Lung (tissue), 12 donors: ENCODE results near the gene ATXN1. TPM values are rescaled to one million over a fixed set of nuclear protein-coding genes. Genes with fewer than 3 reads are reported as not detected.

Experiments used
- ATAC-seq: fragments of 200-7000 bp; cut with Tn5 transposase; one replicate; pipeline ENCODE4 v1.9.1; 2020; ENCODE audit warnings: moderate number of reproducible peaks; ENCODE audit not compliant: insufficient read depth, low FRiP score
- DNase-seq, 3 donors: peaks; one replicate each; pipeline ENCODE4 v3.0.0-alpha.2; 2013 to 2017
- H3K27ac ChIP-seq, 2 donors: one replicate each; pipeline ENCODE4 v1.5.1; 2013; ENCODE audit warnings: mild to moderate bottlenecking in 2 of 2, moderate library complexity in 2 of 2, control low read depth in 1 of 2, inconsistent platforms in 1 of 2, low read depth in 1 of 2, low read length in 1 of 2
- H3K27me3 ChIP-seq, 3 donors: one replicate each; pipeline ENCODE4 v1.5.1; 2013; ENCODE audit warnings: low read length in 2 of 3; ENCODE audit not compliant: control insufficient read depth in 3 of 3, insufficient read depth in 3 of 3
- H3K36me3 ChIP-seq, 4 donors: one replicate each; pipeline ENCODE4 v1.5.1; 2013; ENCODE audit warnings: low read length in 4 of 4, mild to moderate bottlenecking in 1 of 4, moderate library complexity in 1 of 4; ENCODE audit not compliant: control insufficient read depth in 4 of 4, insufficient read depth in 4 of 4
- H3K4me1 ChIP-seq, 5 donors: one replicate each; pipeline ENCODE4 v1.5.1; 2013; ENCODE audit warnings: low read length in 5 of 5, mild to moderate bottlenecking in 2 of 5, moderate library complexity in 1 of 5; ENCODE audit not compliant: control insufficient read depth in 5 of 5, insufficient read depth in 5 of 5
- H3K4me3 ChIP-seq: one replicate; pipeline ENCODE4 v1.5.1; 2013; ENCODE audit warnings: mild to moderate bottlenecking, control low read depth, moderate library complexity
- H3K9ac ChIP-seq, 2 donors: one replicate each; pipeline ENCODE4 v1.5.1; 2013; ENCODE audit warnings: low read length in 2 of 2, control low read depth in 1 of 2; ENCODE audit not compliant: insufficient read depth in 1 of 2
- H3K9me3 ChIP-seq, 4 donors: one replicate each; pipeline ENCODE4 v1.5.1; 2013; ENCODE audit warnings: low read length in 3 of 4, mild to moderate bottlenecking in 1 of 4, moderate library complexity in 1 of 4; ENCODE audit not compliant: control insufficient read depth in 4 of 4, insufficient read depth in 3 of 4
- WGBS, 2 donors: extraction: QIAGEN DNeasy Blood & Tissue Kit; methylation state at CpG; one replicate each; pipeline ENCODE4 v1.1.7; 2013; 5-methylcytosine and 5-hydroxymethylcytosine counted together
- polyA plus RNA-seq, 2 donors: library from polyadenylated mRNA; stranded (reverse); fragments of 200-250 nt; gene quantifications; one replicate each; pipeline ENCODE4 v1.2.1, GENCODE V29; 2013
- total RNA-seq, 2 donors: library from RNA; depleted of rRNA in 1 of 2; stranded (reverse); fragments of >200 nt in 1 of 2; gene quantifications; one replicate each; pipeline ENCODE4 v1.2.1, GENCODE V29; 2014 to 2021
- TF ChIP-seq, protein P1 (sequence below): IDR thresholded peaks from 2 replicates; pipeline ENCODE4 v1.5.1; 2012; ENCODE audit warnings: mild to moderate bottlenecking; ENCODE audit errors: control extremely low read depth, extremely low read depth
- donor health status: control.
- donor health status: control.
- donor health status: Bipolar disorder and iron deficiency.
- donor health status: healthy.
- donor health status: DM: yes; HTN: yes; CAD: no.

Gene ATXN1
- total and polyA plus RNA-seq, 4 donors, result 9.7 to 108 (median 34.9) TPM

DNA sequence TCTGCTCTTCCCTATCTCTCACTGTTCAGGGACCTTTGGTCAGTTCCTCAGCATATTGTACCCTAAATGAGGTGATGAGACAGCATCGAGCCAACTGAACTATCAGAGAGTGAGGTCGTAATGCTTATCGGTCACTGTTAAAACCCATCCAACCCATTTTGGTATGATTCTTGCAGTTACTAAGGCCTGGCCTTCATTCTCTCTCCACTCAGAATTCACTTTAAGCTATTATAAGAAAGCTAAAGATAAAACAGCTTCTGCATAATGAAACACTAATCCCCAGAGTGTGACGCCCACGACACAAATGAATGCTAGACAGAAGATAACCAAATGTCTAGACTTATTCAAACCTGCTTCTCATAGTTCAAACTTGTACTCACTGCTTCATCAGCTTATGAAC is 347.1 kb downstream of the ATXN1 start:
- Histone ChIP-seq H3K36me3 (no peaks in the 10 kb centered on the region), H3K9me3 (no peaks in the 10 kb centered on the region), H3K4me3 (no peak overlapping the region), H3K27ac (peak overlapping the region in 1 of 2 donors; percentile 66), H3K4me1 (peaks cover 2 to 15% (median 6%) of the 10 kb centered on the region in 5 donors), H3K27me3 (no peaks in the 10 kb centered on the region), H3K9ac (no peak overlapping the region)
- no peak for DNase-seq
- no peak for ATAC-seq
- TF ChIP-seq, protein P1, sequence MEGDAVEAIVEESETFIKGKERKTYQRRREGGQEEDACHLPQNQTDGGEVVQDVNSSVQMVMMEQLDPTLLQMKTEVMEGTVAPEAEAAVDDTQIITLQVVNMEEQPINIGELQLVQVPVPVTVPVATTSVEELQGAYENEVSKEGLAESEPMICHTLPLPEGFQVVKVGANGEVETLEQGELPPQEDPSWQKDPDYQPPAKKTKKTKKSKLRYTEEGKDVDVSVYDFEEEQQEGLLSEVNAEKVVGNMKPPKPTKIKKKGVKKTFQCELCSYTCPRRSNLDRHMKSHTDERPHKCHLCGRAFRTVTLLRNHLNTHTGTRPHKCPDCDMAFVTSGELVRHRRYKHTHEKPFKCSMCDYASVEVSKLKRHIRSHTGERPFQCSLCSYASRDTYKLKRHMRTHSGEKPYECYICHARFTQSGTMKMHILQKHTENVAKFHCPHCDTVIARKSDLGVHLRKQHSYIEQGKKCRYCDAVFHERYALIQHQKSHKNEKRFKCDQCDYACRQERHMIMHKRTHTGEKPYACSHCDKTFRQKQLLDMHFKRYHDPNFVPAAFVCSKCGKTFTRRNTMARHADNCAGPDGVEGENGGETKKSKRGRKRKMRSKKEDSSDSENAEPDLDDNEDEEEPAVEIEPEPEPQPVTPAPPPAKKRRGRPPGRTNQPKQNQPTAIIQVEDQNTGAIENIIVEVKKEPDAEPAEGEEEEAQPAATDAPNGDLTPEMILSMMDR, result no peak
- 81% methylated on average over 5 of the region's 5 CpGs for WGBS, 2 donors

DNA sequence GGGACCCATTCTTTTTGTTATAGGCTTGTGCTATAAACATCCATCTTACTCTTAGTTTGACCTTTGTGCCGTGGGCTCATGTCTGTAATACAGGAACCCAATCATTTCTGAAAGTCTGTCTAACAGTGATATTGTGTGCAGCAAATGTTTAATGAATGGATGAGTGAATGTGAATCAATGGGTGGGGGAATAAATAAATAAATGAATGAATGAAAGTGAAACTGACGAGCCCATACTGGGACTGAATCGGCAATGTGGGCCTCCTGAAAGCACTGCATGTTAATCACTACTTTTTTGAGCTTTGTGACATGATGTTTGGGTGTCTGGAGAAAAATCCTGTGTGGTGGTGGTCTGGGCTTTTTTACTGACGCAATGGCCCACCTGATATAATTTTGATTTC is 347.9 kb downstream of the ATXN1 start:
- Histone ChIP-seq H3K36me3 (no peaks in the 10 kb centered on the region), H3K4me3 (no peak overlapping the region), H3K9ac (no peak overlapping the region), H3K4me1 (peaks cover 2 to 15% (median 6%) of the 10 kb centered on the region in 5 donors), H3K9me3 (no peaks in the 10 kb centered on the region), H3K27ac (no peak overlapping the region), H3K27me3 (no peaks in the 10 kb centered on the region)
- 66 to 77% methylated on average over 4 of the region's 4 CpGs for WGBS, 2 donors
- ATAC-seq, result no peak
- no peak for DNase-seq
- TF ChIP-seq, protein P1, result no peak

DNA sequence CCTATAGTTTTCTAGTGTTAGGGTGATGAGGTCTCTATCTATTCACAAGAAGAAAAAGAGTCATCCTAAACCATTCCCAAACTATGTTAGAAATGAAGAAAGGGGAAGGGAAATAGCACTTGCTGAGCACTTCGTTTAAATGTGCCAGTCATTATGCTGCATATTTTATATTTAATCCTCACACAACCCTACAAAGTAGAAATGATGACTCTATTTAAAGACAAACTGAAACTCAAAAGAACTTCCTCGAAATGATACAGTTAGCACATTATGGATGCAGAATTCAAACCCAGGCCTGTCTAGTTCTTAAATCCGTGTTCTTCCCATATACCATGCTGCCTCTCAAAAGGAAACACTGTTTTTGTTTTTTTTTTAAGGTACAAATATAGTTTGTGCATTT is 348.3 kb downstream of the ATXN1 start:
- Histone ChIP-seq H3K36me3 (no peaks in the 10 kb centered on the region), H3K9me3 (no peaks in the 10 kb centered on the region), H3K4me1 (peaks cover 2 to 15% (median 6%) of the 10 kb centered on the region in 5 donors), H3K27ac (no peak overlapping the region), H3K27me3 (no peaks in the 10 kb centered on the region), H3K4me3 (no peak overlapping the region), H3K9ac (no peak overlapping the region)
- WGBS, 2 donors, result 59 to 70% methylated on average over 3 of the region's 3 CpGs
- ATAC-seq, result no peak
- TF ChIP-seq, protein P1, result no peak
- no peak for DNase-seq

DNA sequence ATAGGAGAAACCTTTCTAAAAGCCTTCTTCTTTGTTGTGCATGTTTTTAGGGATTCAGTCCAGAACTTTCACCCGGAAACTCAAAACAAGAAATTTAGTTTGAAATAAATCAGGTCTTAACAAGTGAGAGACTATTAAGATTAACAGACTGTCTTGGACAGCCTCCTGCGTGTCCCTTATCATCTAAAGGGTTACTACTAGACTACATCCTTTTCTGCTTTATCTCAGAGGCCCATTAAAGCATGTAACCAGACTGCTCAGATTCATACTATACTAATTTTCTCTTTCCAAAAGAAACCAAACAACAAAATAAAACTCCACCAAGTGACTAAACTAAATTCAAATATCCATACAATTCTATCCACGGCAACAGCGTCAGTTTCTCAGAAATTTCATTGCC is 349.1 kb downstream of the ATXN1 start:
- no peak for DNase-seq
- peaks cover 2 to 15% (median 6%) of the 10 kb centered on the region in 5 donors for H3K4me1 ChIP-seq
- H3K4me3 ChIP-seq, result no peak overlapping the region
- no peaks in the 10 kb centered on the region for H3K9me3 ChIP-seq
- ATAC-seq, result no peak
- TF ChIP-seq, protein P1, result no peak
- no peak overlapping the region for H3K9ac ChIP-seq
- no peak overlapping the region for H3K27ac ChIP-seq
- H3K36me3 ChIP-seq, result no peaks in the 10 kb centered on the region
- no peaks in the 10 kb centered on the region for H3K27me3 ChIP-seq
- WGBS, 2 donors, result 95 to 97% methylated on average over 4 of the region's 4 CpGs
